WTC11 (cell line): ENCODE results near the gene EXD3.

Source experiments
- AFF4 ChIP-seq: sonication (generic); formaldehyde crosslinking; IDR thresholded peaks from 2 replicates; pipeline ENCODE4 v1.8.1; 2023; ENCODE audit warnings: mild to moderate bottlenecking, missing genetic modification reagents, borderline replicate concordance
- CTCF ChIP-seq: fragments of 200-600 bp; IDR thresholded peaks from 2 replicates; pipeline ENCODE4 v1.8.0; 2022; ENCODE audit warnings: antibody characterized with exemption
- E2F4 ChIP-seq: sonication (generic); formaldehyde crosslinking; IDR thresholded peaks from 2 replicates; pipeline ENCODE4 v1.8.1; 2022; ENCODE audit warnings: low read depth, mild to moderate bottlenecking, moderate library complexity, missing genetic modification reagents, borderline replicate concordance
- GABPB1 ChIP-seq: sonication (generic); formaldehyde crosslinking; IDR thresholded peaks from 2 replicates; pipeline ENCODE4 v1.8.1; 2023; ENCODE audit warnings: mild to moderate bottlenecking, missing genetic modification reagents
- MAX ChIP-seq: sonication (generic); formaldehyde crosslinking; IDR thresholded peaks from 2 replicates; pipeline ENCODE4 v1.8.0; 2022; ENCODE audit warnings: mild to moderate bottlenecking, missing genetic modification reagents
- SP1 ChIP-seq: sonication (generic); formaldehyde crosslinking; conservative IDR thresholded peaks from 2 replicates; pipeline ENCODE4 v1.8.1; 2022; ENCODE audit warnings: missing genetic modification reagents
- TEAD1 ChIP-seq: sonication (generic); formaldehyde crosslinking; IDR thresholded peaks from 2 replicates; pipeline ENCODE4 v1.8.0; 2022; ENCODE audit warnings: mild to moderate bottlenecking, missing genetic modification reagents
- ZBTB43 ChIP-seq: sonication (generic); formaldehyde crosslinking; IDR thresholded peaks from 2 replicates; pipeline ENCODE4 v1.8.1; 2023; ENCODE audit warnings: mild to moderate bottlenecking, missing genetic modification reagents
- ZNF121 ChIP-seq: sonication (generic); formaldehyde crosslinking; IDR thresholded peaks from 2 replicates; pipeline ENCODE4 v1.8.0; 2023; ENCODE audit warnings: missing genetic modification reagents

- TF ChIP-seq MAX, result no peak
- no peak for TF ChIP-seq AFF4 (CRISPR knock-in tag)
- TF ChIP-seq CTCF, result no peak
- no peak for TF ChIP-seq ZBTB43 (CRISPR knock-in tag)
- no peak for TF ChIP-seq TEAD1 (CRISPR knock-in tag)
- TF ChIP-seq GABPB1 (CRISPR knock-in tag), result no peak
- no peak for TF ChIP-seq SP1 (CRISPR knock-in tag)
- TF ChIP-seq ZNF121 (CRISPR knock-in tag), result no peak
- no peak for TF ChIP-seq E2F4 (CRISPR knock-in tag)
Observed at GRCh38 chr9:137457406-137458193, 34.6 kb upstream of the EXD3 start.
